GM18909 (cell line): Measurements from ENCODE around the gene GSTCD.
"Not testable (repeated sequence)": the region's sequence is repeated elsewhere in the genome, so short reads cannot be mapped to it uniquely, and the experiment has no call there.

Experiments
- ATAC-seq: cut with Tn5 transposase; IDR thresholded peaks from one replicate; pipeline ENCODE4 v1.9.1; 2021; ENCODE audit warnings: mild to moderate bottlenecking; ENCODE audit not compliant: unreplicated experiment, poor library complexity

GSTCD gene, protein sequence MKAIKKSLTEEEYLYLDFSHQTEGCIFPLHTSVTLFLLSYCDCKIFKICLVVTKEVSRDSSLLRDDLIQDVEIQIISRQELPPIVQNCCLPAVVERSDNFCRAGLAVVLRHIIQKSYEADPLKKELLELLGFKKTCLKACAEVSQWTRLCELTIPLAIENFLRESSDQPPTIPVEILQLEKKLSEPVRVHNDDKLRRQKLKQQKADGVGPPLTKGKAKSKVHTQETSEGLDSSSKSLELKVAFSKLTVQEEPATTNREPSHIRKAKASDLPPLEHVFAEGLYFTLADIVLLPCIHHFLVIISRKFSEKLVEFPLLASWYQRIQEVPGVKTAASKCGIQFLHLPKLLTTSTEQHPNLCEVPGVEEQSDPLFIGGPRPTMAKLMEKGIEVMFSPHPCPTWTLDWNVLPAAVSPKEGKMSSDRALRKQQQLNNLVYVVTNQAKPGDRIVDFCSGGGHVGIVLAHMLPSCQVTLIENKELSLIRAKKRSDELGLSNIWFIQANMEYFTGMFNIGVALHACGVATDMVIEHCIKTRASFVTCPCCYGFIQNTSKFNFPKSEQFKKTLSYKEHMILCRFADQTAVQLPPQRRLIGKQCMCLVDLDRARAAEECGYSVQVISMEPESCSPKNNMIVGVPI

DNA sequence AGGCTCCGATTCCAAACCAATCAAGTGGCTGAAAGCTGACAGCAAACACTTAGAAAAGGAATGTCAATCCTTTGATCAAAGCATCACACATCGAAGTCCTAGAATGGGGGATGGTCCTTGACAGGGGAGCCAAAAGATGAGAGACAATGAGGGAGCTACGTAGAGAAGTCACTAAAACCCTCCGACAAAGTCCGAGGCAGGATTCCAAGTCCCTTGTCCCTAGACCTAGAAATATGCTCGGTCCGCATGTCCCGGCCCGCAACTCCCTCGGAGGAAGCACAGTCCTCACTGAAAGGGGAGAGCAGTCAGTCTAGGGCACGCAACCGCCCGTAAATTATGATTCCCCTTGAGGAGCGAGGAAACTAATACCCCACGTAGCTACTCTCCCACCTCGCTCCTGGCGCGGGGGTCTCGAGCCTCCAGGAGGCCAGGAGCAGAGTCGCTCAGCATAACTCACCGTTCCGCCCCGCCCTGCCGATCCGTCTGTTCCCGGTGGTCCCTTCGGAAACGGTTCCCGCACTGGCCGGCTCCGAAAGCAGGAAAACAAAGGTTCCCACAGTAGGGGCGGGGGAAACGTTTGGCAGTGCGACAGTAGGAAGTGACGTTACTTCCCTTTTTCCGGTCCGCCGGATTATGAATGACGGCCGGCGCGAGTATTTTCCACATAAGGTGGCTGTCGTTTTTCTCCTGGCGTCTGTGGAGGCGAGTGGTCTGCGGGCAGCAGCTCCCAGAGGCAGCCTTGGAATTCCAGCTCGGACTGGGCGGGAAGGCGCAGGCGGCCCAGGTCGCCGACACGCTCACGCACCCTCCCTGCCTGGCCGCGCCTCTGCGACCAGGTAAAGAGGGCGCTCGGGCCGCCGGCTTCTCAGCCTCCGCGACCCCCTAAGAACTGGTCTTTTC lies at the start of gene GSTCD, which contains the start of gene INTS12:
Gene GSTCD (plus strand): TSS at position 604 of the 900 bp plus-strand sequence. CDS start 8,830 bp downstream, outside the sequence.
Gene INTS12 (minus strand): TSS at position 509 of the 900 bp plus-strand sequence. CDS start 8,684 bp downstream, outside the sequence.
- peak; percentile 83 for ATAC-seq

DNA sequence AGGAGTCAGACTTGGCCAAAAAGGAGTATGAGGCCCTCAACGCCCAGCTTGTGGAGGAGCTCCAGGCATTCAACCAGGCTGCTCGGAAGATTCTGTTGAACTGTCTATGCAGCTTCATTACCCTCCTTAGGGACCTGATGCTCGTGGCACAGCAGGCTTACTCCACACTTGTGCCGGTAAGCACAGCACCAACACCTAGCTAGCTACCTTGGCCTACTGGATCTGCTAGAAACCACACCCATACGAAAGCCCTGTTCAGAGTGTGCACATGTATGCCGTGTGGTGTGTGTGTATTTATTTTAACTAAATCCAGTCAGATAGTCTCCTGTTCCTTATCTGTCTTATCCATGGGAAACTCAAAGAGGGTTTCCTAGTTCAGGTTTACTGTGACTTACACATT lies 49.4 kb upstream of the GSTCD start:
- ATAC-seq, result no peak

DNA sequence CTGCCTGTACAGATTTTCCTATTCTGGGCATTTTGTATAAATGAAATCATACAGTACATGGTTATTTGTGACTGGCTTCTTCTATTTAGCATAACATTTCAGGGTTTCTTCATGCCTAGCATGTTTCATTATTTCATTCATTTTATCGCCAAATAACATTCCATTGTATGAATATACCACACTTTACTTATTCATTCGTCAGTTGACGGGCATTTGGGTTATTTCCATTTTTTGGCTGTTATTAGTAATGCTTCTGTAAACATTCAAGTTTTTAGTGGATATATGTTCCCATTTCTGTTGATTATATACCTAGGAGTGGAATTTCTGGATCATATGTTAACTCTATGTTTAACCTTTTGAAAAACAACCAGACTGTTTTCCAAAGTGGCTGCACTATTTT lies 47.6 kb upstream of the GSTCD start:
- no peak for ATAC-seq

DNA sequence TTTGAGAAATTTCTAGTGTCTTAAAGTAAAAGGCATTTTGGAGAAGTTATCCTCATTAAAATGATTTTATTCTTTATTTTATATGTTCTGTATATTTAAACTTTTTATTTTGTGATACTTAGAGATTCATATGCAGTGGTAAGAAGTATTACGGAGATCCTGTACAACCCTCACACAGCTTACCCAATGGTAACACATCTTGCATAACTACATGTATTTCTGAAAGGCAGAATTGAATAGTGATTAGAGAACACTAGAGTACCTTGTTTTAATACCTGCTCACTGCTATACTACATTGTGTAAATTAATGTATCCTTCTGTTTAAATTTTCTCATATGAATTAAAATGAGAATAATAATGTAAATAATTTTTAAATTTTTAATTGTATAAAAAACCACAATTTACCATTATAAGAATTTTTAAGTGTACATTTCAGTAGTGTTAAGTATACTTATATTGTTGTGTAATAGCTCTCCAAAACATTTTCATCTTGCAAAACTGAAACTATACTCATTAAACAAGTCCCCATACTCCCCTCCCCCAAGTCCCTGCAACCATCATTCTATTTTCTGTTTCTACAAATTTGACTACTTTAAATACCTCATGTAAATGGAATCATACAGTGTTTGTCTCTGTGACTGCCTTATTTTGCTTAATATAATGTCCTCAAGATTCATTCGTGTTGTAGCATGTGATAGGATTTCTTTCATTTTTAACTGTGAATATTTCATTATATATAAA lies 45.5 kb upstream of the GSTCD start:
- no peak for ATAC-seq

DNA sequence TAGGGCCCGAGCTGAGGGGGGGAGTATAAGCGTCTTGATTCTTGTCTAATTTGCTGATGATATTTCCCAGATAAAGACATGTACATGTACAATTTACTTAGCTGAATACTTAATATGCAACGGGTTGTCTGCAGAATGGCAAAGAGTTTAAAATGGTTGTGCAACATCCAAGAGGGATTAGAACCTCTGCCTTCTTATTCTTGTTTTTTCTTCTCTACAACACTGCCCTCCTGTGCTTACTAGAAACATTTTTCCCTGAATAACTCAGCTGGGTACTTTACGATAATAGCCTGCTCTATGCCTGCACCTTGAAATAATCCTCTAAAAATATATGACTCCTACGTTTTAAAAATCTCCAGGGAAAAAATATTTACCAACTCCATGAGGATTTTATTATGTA lies 41.9 kb upstream of the GSTCD start:
- no peak for ATAC-seq

DNA sequence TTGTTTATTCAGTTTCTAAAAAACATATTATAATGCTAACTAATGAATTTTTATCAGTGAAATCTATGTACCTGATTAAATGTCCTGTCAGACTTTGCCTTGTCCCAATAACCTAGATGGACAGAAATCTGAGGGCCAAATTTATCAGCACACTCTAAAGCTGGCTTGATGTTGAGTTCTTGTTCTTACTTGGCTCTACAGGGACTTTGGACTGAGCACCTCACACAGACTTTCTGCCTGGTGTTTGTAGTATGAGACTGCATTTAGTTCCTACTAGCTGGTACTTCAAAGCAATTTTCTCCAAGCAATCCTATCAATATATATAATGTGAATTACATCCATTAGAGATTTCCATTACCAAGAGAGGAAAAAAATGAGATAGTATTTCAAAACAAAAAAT lies 37.9 kb upstream of the GSTCD start:
- ATAC-seq, result no peak

DNA sequence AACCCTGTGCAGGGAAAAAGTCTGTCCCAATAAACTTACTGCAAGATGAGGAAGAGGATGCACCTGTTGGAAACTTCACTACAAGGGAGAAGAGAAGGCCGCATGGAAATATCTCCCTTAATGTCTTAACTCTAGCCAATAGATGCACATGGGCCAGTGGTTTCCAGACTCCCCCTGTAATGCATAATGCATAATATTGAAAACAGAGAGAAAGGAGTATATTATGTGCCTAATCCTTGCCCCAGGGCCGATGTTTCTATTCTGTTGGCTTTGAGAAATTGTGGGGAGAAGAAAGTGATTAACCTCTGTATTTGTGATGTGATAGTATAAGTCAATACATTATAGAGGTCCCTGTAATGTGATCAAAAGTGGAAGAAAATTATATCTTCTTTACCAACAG lies 37.3 kb upstream of the GSTCD start:
- ATAC-seq, result no peak

DNA sequence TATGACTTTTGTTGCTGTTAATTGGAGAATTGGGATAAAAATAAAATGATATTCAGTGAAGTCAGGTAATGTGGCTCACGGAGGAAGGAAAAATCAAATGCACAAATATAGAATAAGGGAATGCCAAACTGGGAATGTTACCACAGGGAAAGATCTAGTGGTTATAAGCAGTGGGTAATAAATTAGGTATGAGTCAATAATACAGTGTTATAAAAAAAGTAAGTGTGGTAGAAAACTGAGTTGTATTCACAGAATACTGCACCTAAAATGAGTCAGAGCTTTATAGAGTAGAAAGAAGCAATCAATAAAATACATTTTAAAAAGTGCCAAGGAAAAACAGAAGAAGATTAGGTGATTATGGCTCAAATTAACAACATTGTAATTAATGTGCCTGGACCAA lies 34.6 kb upstream of the GSTCD start:
- ATAC-seq, result no peak

DNA sequence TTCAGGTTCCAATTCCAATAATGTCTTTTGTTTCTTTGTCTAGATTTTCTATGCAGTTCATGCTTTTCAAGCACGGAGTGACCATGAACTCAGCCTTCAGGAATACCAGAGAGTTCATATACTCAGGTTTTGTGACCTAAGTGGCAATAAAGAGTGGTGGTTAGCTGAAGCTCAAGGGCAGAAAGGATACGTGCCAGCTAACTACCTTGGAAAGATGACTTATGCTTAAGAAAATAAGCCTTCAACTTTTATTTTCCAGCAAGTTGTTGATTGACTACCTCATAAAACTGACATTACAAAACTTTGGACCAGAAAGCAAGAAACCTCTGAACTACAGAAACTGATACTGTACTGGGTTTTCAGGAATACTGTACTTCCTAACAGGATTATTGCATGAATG lies 30.9 kb upstream of the GSTCD start:
- ATAC-seq, result no peak

DNA sequence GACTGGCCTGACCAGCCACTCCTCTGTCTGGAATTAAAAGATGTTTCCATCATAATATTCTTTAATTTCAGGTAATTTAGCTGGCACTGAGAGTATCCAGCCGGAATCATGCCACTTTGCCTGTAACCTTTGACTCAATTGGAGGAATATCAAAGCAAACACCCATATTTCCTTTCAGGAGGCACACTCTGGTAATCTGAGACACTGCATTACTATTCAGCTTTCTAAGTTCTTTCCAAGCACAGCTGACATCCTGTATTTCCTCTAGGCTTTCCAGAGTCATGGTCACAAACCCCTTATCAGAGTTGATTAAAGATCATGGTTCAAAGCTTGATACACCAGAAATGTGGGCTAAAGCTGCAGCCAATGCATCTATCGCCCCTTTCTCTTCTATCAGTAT lies 29.4 kb upstream of the GSTCD start:
- ATAC-seq, result no peak

DNA sequence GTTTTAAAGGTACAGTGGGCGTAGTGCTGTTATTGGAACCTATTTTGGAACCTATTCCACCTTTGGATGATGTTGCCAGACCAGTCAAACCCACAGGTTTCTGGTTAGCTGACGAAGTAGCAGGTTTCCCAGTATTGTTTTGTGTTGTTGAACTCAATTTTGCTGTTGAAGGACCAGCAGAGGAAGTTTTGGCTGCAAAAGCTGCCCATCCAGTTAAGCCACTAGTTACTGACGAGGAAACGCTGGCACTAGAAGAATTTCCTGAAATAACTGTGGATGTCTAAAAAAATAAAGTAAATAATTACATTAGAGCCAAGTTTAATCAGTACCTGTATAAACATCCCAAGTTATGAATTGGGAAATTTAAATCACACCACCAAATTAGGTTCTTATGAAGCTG lies 25.5 kb upstream of the GSTCD start:
- no peak for ATAC-seq

DNA sequence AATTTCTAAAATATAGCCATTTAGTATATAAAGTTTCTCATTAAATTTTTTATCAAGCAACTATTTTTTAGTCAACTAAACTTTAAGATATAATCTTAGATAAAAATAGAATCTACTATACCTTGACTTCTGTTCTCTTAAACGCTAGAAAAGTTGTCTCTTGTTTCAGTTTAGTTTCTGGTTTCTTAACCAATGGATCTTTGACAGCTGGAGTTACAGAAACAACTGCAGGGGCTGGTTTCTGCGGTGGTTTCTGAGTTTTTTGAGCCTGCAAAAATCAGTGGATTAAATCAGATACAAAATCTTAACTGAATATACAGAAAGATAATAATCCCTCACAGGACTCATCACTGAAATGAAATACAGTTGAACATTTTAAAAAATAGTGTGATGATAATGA lies 22.0 kb upstream of the GSTCD start:
- ATAC-seq, result no peak

DNA sequence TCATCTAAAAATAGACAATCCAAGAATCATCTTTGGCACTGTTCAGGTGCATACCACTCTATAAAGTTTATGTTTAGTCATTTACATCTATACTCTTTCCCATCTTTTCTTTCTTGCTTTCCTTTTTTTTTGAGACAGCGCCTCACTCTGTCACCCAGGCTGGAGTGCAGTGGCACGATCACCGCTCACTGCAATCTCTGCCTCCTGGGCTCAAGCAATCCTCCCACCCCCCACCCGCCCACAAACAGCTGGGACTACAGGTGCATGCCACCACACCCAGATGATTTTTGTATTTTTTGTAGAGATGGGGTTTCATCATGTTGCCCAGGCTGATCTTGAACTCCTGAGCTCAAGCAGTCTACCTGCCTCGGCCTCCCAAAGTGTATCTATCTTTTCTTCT lies 13.8 kb upstream of the GSTCD start:
- not testable (repeated sequence) for ATAC-seq

DNA sequence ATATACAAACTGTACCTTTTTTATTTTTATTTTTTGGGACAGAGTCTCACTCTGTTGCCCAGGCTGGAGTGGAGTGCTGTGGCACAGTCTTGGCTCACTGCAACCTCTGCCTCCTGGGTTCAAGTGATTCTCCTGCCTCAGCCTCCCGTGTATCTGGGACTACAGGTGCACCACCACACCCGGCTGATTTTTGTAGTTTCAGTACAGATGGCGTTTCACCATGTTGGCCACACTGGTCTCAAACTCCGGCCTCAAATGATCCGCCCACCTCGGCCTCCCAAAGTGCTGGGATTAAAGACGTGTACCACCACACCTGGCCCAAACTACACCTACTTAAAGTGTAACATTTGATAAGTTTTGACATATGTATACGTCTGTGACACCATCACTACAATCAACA lies 12.8 kb upstream of the GSTCD start:
- not testable (repeated sequence) for ATAC-seq

DNA sequence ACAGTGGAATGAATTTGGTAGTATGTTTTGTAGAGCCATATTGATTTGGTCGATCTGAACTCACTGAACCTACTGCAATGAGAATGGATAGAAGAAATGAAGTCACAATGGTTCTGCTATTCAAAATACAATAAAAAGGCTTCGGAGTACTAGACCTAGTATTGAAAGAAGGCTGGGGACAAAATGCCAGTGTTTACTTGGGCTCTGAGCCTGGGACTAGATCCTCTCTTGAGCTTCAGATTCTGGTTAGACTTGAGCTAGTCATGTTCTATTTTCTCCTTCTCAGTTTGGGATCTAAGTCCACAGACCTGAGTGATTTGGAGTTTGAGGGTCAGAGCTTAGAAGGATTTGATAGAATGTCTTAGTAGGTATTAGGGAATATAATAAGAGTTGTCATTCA lies 10.0 kb upstream of the GSTCD start:
- no peak for ATAC-seq

DNA sequence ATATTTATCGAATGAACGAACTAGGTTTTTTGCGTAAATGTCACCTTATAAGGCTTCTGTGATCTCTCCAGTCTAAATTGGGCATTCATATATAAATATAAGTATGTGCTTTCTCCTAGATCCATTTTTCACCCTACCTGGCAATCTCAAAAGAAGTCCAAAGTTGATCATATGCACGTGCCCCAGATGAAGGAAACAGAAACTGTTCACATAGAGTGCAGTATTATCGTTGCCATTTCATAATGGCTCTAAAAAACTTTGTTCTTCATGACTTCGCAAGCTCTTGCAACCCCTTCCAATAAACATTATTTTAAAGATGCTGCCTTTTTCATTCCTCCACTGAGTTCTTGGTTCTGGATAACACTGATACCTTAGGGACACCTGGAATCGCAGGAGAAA lies 803 bp upstream of the GSTCD start:
- no peak for ATAC-seq

DNA sequence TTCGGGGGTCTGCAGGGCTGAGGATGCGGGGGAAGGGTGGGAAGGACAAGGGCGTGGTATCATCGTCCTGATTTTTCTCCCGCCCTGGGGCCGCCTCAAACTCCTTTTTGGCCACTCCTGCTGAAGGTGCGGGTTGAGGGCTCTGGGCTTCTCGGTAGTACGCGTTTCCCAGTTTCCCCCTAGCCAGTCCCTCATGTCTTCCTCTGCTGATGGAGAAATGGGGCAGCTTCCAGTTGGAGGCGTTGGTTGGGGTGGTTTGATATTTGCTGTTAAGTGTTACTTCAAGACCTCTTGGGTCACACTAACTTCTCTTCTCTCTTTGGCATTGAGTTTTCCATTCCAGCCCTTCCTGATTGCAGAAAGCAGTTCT lies 482 bp downstream of the GSTCD start:
- peak; percentile 40 for ATAC-seq

DNA sequence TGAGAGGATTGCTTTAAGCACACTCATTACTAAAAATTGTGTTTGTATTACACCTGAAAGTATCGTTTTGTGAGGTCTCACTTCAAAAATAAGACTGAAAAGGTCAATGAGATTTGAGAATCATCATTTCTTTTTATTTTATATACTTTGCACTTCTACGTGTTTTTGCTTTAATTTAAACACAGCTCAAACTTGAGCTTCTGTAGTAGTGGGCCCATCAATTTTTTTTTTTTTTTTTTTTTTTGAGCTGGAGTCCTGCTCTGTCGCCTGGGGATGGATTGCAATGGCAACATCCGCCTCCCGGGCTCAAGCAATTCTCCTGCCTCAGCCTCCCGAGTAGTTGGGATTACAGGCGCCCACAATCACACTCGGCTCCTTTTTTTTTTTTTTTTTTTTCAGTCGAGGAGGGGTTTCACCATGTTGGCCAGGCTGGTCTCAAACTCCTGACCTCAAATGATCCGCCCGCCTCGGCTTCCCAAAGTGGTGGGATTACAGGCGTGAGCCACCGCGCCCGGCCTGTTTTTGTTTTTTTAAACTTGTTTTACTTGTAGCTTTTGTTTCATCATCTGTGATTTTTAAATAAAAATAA lies 1.5 kb downstream of the GSTCD start:
- ATAC-seq, result no peak

DNA sequence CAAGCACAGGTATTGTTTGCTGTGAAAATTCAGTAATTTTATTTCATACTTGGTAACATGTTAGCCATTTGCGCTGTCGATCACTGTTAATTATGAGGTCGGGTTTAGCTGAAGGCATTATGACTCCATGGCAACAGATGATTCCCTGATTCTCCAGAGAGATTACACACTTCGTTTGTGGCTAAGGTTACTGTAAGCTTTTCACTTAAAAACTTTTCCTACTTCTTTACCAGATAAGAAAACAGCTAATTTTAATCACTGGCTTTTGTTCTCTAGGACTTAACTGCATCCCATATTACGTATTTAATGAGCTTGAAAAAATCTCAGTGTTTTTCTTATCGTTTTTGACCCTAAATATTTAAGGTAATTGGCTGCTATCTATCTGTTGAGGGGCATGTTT lies 2.1 kb downstream of the GSTCD start:
- no peak for ATAC-seq

DNA sequence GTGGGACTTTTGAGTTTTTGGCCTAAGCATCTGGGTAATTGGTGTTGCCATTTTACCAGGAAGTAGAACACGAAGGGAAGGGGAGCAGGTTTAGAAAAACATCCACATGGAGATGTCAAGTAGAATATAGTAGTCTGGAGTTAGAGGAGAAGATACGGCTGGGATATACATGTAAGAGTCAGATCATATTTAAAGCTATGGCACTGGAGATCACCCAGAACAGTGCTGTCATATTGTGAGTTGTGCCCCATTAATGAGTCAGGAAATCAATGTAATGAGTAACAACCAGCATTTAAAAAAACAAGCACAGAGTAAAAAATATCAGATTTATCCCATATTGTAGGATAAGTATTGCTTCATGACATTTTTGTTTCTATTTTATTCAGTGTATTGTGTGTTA lies 4.2 kb downstream of the GSTCD start:
- no peak for ATAC-seq
